SU-DHL-6 (cell line): ENCODE measurements around the gene CNBP.

Experiments used
- H2AFZ ChIP-seq: fragments of 200-600 bp; sonication (generic); 2 replicates; pipeline ENCODE4 v1.6.1; 2014; ENCODE audit warnings: low read depth, mild to moderate bottlenecking, moderate library complexity, mixed read lengths, antibody characterized with exemption, low read length; ENCODE audit not compliant: severe bottlenecking
- H3F3A ChIP-seq: fragments of 200-600 bp; shearing (Covaris generic); 2 replicates; pipeline ENCODE4 v1.6.0; 2016; ENCODE audit warnings: antibody characterized with exemption, mild to moderate bottlenecking; ENCODE audit not compliant: insufficient read depth
- H3K27ac ChIP-seq: fragments of 200-600 bp; sonication (generic); 2 replicates; pipeline ENCODE4 v1.5.1; 2016; ENCODE audit warnings: low read depth, mild to moderate bottlenecking, low read length, moderate library complexity, mixed read lengths
- H3K27me3 ChIP-seq: fragments of 200-600 bp; sonication (generic), shearing (Covaris generic); 2 replicates; pipeline ENCODE4 v1.6.0; 2014; ENCODE audit warnings: mild to moderate bottlenecking, low read length
- H3K36me3 ChIP-seq: fragments of 200-600 bp; sonication (generic); 2 replicates; pipeline ENCODE4 v1.6.1; 2014; ENCODE audit warnings: mild to moderate bottlenecking, low read length, mixed read lengths
- H3K4me2 ChIP-seq: fragments of 300-600, 200-600 bp; shearing (Covaris generic), sonication (generic); 2 replicates; pipeline ENCODE4 v1.6.0; 2014; ENCODE audit warnings: low read length, low read depth, mild to moderate bottlenecking; ENCODE audit not compliant: poor library complexity, severe bottlenecking
- H3K4me3 ChIP-seq: fragments of 200-600 bp; sonication (generic); 2 replicates; pipeline ENCODE4 v1.5.1; 2014; ENCODE audit warnings: antibody characterized with exemption, low read length, mild to moderate bottlenecking, mixed read lengths; ENCODE audit not compliant: insufficient read depth, poor library complexity, severe bottlenecking
- H3K79me2 ChIP-seq: fragments of 200-600 bp; sonication (generic); 2 replicates; pipeline ENCODE4 v1.6.1; 2014; ENCODE audit warnings: mild to moderate bottlenecking, low read length, moderate library complexity; ENCODE audit not compliant: insufficient read depth
- H3K9ac ChIP-seq: fragments of 200-600 bp; sonication (generic); 2 replicates; pipeline ENCODE4 v1.7.0; 2014; ENCODE audit warnings: mild to moderate bottlenecking, low read length
- H3K9me2 ChIP-seq: fragments of 200-600 bp; sonication (generic); replicated peaks from 2 replicates; pipeline ENCODE4 v1.6.1; 2014; ENCODE audit warnings: low read length; ENCODE audit not compliant: insufficient read depth
- H3K9me3 ChIP-seq: fragments of 200-600 bp; sonication (generic); 2 replicates; pipeline ENCODE4 v1.6.1; 2014; ENCODE audit warnings: low read length, mixed read lengths; ENCODE audit not compliant: insufficient read depth
- H4K20me1 ChIP-seq: fragments of 200-600 bp; sonication (generic); 2 replicates; pipeline ENCODE4 v1.6.1; 2014; ENCODE audit warnings: low read depth, mild to moderate bottlenecking, antibody characterized with exemption, low read length, moderate library complexity, mixed read lengths
- EZH2phosphoT487 ChIP-seq: fragments of 200-600 bp; sonication (generic), shearing (Covaris generic); conservative IDR thresholded peaks from 2 replicates; pipeline ENCODE4 v1.6.1; 2018; ENCODE audit warnings: mild to moderate bottlenecking, antibody characterized with exemption, low read length, moderate library complexity, mixed read lengths
- TF ChIP-seq, protein P1 (sequence below): fragments of 200-600 bp; sonication (generic); IDR thresholded peaks from one replicate; pipeline ENCODE4 v1.5.1; 2017; ENCODE audit warnings: antibody characterized with exemption, mild to moderate bottlenecking, low read length, moderate library complexity; ENCODE audit not compliant: insufficient read depth, poor library complexity, severe bottlenecking

The CNBP gene

DNA sequence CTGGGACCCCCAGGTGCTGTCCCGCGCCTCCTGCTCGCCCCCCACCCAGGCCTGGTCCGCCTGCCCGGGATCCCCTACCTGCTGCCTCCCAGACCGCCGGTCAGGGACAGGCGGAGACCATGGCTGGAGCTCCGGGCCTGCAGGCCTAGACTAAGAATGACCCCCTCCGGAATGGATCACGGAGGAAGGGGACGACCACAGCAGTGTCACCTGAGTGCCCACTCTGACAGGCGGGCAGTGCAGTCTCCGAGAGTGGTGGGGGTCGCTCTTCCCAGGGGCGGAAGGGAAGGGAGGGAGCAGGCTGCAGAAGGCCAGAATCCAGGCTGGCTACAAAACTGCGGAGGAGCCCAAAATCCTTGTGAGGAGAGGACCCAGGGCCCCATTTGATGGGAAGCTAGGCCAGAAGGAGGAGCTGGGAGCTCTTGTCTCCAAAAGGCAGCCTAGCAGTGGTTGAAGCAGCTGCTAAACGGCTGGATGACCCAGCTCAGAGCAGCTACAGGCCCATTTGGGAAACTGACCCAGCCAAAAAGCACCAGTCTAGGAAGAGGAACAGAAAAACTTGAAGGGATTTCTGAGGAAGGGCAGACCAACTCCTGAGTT lies 61.2 kb downstream of the CNBP start:
- Histone ChIP-seq H3K4me3 (no peak overlapping the region), H2AFZ (no peak overlapping the region), H3K27me3 (no peaks in the 10 kb centered on the region), H3K4me2 (no peak overlapping the region), H3K9ac (no peak overlapping the region), H3K9me2 (no peaks in the 10 kb centered on the region), H4K20me1 (no peaks in the 10 kb centered on the region), H3K27ac (no peak overlapping the region), H3K79me2 (no peaks in the 10 kb centered on the region), H3K9me3 (no peaks in the 10 kb centered on the region), H3F3A (peaks cover 11% of the 10 kb centered on the region), H3K36me3 (no peaks in the 10 kb centered on the region)
- no peak for TF ChIP-seq EZH2phosphoT487
- TF ChIP-seq, protein P1, sequence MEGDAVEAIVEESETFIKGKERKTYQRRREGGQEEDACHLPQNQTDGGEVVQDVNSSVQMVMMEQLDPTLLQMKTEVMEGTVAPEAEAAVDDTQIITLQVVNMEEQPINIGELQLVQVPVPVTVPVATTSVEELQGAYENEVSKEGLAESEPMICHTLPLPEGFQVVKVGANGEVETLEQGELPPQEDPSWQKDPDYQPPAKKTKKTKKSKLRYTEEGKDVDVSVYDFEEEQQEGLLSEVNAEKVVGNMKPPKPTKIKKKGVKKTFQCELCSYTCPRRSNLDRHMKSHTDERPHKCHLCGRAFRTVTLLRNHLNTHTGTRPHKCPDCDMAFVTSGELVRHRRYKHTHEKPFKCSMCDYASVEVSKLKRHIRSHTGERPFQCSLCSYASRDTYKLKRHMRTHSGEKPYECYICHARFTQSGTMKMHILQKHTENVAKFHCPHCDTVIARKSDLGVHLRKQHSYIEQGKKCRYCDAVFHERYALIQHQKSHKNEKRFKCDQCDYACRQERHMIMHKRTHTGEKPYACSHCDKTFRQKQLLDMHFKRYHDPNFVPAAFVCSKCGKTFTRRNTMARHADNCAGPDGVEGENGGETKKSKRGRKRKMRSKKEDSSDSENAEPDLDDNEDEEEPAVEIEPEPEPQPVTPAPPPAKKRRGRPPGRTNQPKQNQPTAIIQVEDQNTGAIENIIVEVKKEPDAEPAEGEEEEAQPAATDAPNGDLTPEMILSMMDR = no peak

DNA sequence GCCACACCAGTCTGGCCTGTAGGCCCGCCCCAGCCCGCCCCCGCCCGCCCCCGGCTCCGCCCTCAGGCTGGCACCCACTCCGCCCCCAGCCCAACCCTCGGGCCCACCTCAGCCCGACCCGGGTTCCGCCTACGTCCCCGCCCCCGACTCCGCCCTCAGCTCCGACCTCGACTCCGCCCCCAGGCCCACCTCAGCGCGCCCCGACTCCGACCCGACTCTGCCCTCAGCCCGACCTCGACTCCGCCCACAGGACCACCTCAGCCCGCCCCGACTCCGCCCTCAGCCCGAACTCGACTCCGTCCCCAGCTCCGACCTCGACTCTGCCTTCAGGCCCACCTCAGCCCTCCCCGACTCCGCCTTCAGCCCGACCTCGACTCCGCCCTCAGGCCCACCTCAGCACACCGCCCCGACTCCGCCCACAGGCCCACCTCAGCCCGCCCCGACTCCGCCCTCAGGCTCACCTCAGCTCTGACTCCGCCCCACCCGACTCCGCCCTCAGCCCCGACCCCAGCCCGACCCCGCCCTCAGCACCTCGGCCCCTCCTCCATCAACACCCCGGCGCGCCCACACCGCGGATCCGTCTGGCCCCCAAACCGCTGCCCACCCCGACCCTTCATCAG lies 61.8 kb downstream of the CNBP start, which contains the start of gene RAB43:
TSS of gene RAB43 (minus strand) at position 13 of the 620 bp plus-strand sequence. CDS start 315 bp downstream, outside the sequence.
- Histone ChIP-seq H4K20me1 (no peaks in the 10 kb centered on the region), H3K9me3 (no peaks in the 10 kb centered on the region), H3K9me2 (no peaks in the 10 kb centered on the region), H3K36me3 (no peaks in the 10 kb centered on the region), H3K27me3 (no peaks in the 10 kb centered on the region), H3K79me2 (no peaks in the 10 kb centered on the region), H3K4me3 (peak within 1 kb of the TSS; percentile 54), H2AFZ (peak within 1 kb of the TSS; percentile 63), H3F3A (peaks cover 11% of the 10 kb centered on the region), H3K4me2 (peak within 1 kb of the TSS; percentile 52), H3K27ac (no peak within 1 kb of the TSS), H3K9ac (peak within 1 kb of the TSS; percentile 28)
- no peak for TF ChIP-seq EZH2phosphoT487
- TF ChIP-seq, protein P1 = no peak

DNA sequence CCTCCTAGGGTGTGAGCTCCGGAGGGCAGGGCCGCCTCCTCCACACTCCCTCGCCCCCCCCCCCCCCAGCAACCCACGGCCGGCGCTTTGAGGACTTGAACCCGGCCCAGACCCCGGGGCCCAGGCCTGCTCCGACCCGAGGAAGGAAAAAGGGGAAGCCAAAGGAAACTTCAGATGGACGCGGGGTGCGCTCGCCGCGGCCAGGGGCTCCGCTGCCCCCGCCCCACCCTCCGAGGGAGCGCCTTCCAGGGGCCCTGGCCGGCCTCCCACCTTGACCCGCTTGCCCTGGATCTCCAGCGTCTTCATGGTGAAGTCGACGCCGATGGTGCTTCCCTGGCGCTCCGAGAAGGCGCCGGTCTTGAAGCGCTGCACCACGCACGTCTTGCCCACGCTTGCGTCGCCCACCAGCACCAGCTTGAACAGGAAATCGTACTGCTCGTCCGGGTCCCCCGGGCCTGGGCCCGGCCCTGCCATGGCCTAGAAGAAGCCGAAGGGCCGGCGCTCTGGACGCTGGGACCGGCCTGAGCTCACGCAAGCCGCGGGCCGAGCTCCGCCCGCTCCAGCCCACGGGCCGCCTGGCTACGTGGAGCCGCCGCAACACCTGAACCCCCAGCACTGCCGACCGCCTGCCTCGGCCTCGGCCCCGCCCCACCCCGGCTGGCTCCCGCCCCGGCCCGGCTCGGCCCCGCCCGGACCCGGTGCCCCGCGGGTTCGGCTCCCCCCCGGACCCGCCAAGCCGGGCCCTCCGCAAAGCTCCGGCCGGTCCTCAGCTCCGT lies 62.5 kb downstream of the CNBP start:
- H3K27ac ChIP-seq = no peak overlapping the region
- H3K27me3 ChIP-seq = no peaks in the 10 kb centered on the region

More for the DNA sequence above, 62.5 kb downstream of the CNBP start:
- TF ChIP-seq, protein P1 = no peak
- no peak for TF ChIP-seq EZH2phosphoT487
- Histone ChIP-seq H3K79me2 (no peaks in the 10 kb centered on the region), H3F3A (peaks cover 11% of the 10 kb centered on the region), H3K4me3 (peak overlapping the region; percentile 54), H4K20me1 (no peaks in the 10 kb centered on the region), H3K4me2 (peak overlapping the region; percentile 52), H3K9me3 (no peaks in the 10 kb centered on the region), H3K36me3 (no peaks in the 10 kb centered on the region), H3K9ac (peak overlapping the region; percentile 28), H3K9me2 (no peaks in the 10 kb centered on the region), H2AFZ (peak overlapping the region; percentile 63)
